Thymus (tissue), 11 donors: Measurements from ENCODE around the gene NCCRP1. TPM values are rescaled to one million over a fixed set of nuclear protein-coding genes. Genes with fewer than 3 reads are reported as not detected.

Experiments
- DNase-seq, 9 donors: peaks; one replicate each; pipeline ENCODE4 v3.0.0-alpha.2; 2013; ENCODE audit warnings: low spot score in 9 of 9, low read depth in 6 of 9, missing footprints in 1 of 9
- H3K27ac ChIP-seq, 2 donors: one replicate each; pipeline ENCODE4 v1.5.1; 2013; ENCODE audit warnings: control low read depth in 1 of 2, low read depth in 1 of 2, low read length in 1 of 2, mild to moderate bottlenecking in 1 of 2, moderate library complexity in 1 of 2
- H3K27me3 ChIP-seq, 2 donors: one replicate each; pipeline ENCODE4 v1.5.1; 2013; ENCODE audit warnings: low read length in 1 of 2; ENCODE audit not compliant: control insufficient read depth in 2 of 2, insufficient read depth in 1 of 2
- H3K36me3 ChIP-seq, 2 donors: one replicate each; pipeline ENCODE4 v1.5.1; 2013; ENCODE audit warnings: low read length in 1 of 2, mild to moderate bottlenecking in 1 of 2, moderate library complexity in 1 of 2; ENCODE audit not compliant: control insufficient read depth in 2 of 2, insufficient read depth in 2 of 2
- H3K4me1 ChIP-seq, 2 donors: one replicate each; pipeline ENCODE4 v1.5.1; 2013; ENCODE audit warnings: low read length in 2 of 2; ENCODE audit not compliant: control insufficient read depth in 2 of 2, insufficient read depth in 2 of 2
- H3K4me3 ChIP-seq, 2 donors: one replicate each; pipeline ENCODE4 v1.5.1; 2013; ENCODE audit warnings: low read length in 2 of 2, control low read depth in 1 of 2, mild to moderate bottlenecking in 1 of 2
- H3K9me3 ChIP-seq, 2 donors: one replicate each; pipeline ENCODE4 v1.5.1; 2013; ENCODE audit warnings: low read length in 1 of 2, mild to moderate bottlenecking in 1 of 2; ENCODE audit not compliant: control insufficient read depth in 2 of 2, insufficient read depth in 1 of 2
- WGBS: extraction: QIAGEN DNeasy Blood & Tissue Kit; methylation state at CpG from one replicate; pipeline ENCODE4 v1.1.7; 2013; 5-methylcytosine and 5-hydroxymethylcytosine counted together
- polyA plus RNA-seq: library from polyadenylated mRNA; stranded (reverse); fragments of 200-250 nt; gene quantifications from one replicate; pipeline ENCODE4 v1.2.3, GENCODE V29; 2013
- total RNA-seq: library from RNA; stranded (reverse); fragments of 120-200 nt; gene quantifications from one replicate; pipeline ENCODE4 v1.2.4, GENCODE V29; 2013
- donor health status: healthy.

Gene NCCRP1
- total and polyA plus RNA-seq, 2 donors = 2.1 to 13.2 TPM

DNA sequence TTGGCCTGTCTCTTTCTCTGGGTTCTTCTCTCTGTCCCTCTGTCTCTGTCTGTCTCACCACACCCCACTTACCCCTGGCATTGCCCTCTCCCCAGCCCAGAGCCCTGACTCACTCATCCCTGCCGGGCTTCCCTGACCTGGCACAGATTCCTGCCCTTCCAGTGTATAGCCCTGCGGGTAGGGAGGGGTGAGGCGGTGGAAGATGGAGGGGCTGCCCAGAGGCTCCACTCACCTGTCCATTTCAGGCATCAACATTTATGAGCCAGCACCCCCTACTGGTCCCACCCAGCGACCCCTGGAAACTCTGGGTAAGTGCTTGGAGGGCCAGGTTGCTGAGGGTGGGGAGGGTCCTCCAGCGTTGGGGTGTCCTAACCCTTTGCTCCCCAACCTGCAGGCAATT lies 1.0 kb downstream of the NCCRP1 start:
- Histone ChIP-seq H3K27me3 (peaks cover 29 to 89% of the 10 kb centered on the region in 2 donors), H3K4me3 (no peak overlapping the region)
- 67% methylated on average over 5 of the region's 5 CpGs for WGBS

DNA sequence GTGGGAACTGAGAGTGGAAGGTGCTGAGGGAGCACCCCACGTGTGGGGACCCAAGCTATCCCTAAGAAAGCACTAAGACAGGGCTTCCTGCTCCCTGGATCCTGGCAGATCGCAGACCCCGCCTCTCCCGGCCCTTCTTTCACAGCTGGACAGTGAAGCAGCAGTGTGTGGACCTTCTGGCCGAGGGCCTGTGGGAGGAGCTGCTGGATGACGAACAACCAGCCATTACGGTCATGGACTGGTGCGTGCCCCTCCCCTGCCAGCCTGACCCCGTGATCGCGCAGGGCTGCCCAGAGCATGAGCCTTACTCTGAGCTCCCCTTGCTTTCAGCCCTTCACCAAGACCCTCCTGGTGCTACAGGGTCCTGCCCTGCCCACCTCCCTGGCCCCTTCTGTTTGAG lies 2.3 kb downstream of the NCCRP1 start:
- WGBS = 67% methylated on average over 11 of the region's 11 CpGs
- no peak overlapping the region for H3K4me3 ChIP-seq
- DNase-seq = no peak

More for the DNA sequence above, 1.0 kb downstream of the NCCRP1 start:
- no peak overlapping the region for H3K27ac ChIP-seq
- H3K36me3 ChIP-seq = no peaks in the 10 kb centered on the region
- no peak for DNase-seq
- H3K9me3 ChIP-seq = no peaks in the 10 kb centered on the region
- H3K4me1 ChIP-seq = peaks cover 0 to 5% of the 10 kb centered on the region in 2 donors

GRCh38 chr19:39200066-39200802 lies 3.5 kb downstream of the NCCRP1 start:
- Histone ChIP-seq H3K36me3 (no peaks in the 10 kb centered on the region), H3K4me1 (peaks cover 0 to 5% of the 10 kb centered on the region in 2 donors), H3K9me3 (no peaks in the 10 kb centered on the region), H3K27ac (no peak overlapping the region), H3K27me3 (peaks cover 48 to 97% of the 10 kb centered on the region in 2 donors), H3K4me3 (no peak overlapping the region)
- WGBS = 90% methylated on average over 32 of the region's 32 CpGs
- DNase-seq = no peak

More for the DNA sequence above, 2.3 kb downstream of the NCCRP1 start:
- H3K4me1 ChIP-seq = peaks cover 0 to 5% of the 10 kb centered on the region in 2 donors
- H3K36me3 ChIP-seq = no peaks in the 10 kb centered on the region
- H3K27me3 ChIP-seq = peaks cover 40 to 94% of the 10 kb centered on the region in 2 donors
- H3K9me3 ChIP-seq = no peaks in the 10 kb centered on the region
- H3K27ac ChIP-seq = no peak overlapping the region

DNA sequence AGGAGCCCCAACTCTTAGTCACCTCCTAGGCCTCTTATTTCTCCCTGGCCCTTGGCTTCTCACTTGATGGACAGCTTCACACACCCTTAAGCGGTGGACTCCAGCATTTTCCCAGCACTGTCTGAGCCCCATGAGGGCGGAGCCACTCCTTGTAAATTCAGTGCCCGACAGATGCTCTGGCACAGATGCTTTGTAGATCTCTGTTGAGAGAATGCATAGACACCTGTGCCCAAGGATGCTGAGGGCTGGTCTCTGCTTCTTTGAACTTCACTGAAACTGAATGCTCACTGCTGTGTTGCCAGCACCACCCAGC lies 4.0 kb downstream of the NCCRP1 start:
- H3K4me1 ChIP-seq = peaks cover 0 to 5% of the 10 kb centered on the region in 2 donors
- DNase-seq = no peak
- WGBS = 88% methylated on average over 3 of the region's 3 CpGs
- H3K4me3 ChIP-seq = no peak overlapping the region
- H3K9me3 ChIP-seq = no peaks in the 10 kb centered on the region
- no peak overlapping the region for H3K27ac ChIP-seq
- peaks cover 48 to 97% of the 10 kb centered on the region in 2 donors for H3K27me3 ChIP-seq
- H3K36me3 ChIP-seq = no peaks in the 10 kb centered on the region

GRCh38 chr19:39202998-39203355 lies 6.2 kb downstream of the NCCRP1 start:
- Histone ChIP-seq H3K27ac (no peak overlapping the region), H3K9me3 (no peaks in the 10 kb centered on the region), H3K36me3 (no peaks in the 10 kb centered on the region), H3K27me3 (peaks cover 33 to 84% of the 10 kb centered on the region in 2 donors), H3K4me1 (no peaks in the 10 kb centered on the region), H3K4me3 (no peak overlapping the region)
- no peak for DNase-seq
- WGBS = 96% methylated on average over 1 of the region's 1 CpG

GRCh38 chr19:39203372-39204341 lies 6.9 kb downstream of the NCCRP1 start, which contains the start of gene SYCN:
Gene SYCN, minus strand, starts transcription at chr19:39204263. Its CDS starts 9 bp downstream, at chr19:39204254.
- WGBS = 26% methylated on average over 57 of the region's 57 CpGs
- H3K27me3 ChIP-seq = peaks cover 30 to 80% of the 10 kb centered on the region in 2 donors
- no peaks in the 10 kb centered on the region for H3K36me3 ChIP-seq
- no peak for DNase-seq
- H3K27ac ChIP-seq = no peak within 1 kb of the TSS
- no peaks in the 10 kb centered on the region for H3K4me1 ChIP-seq
- no peak within 1 kb of the TSS for H3K4me3 ChIP-seq
- no peaks in the 10 kb centered on the region for H3K9me3 ChIP-seq

GRCh38 chr19:39205449-39205764 lies 8.6 kb downstream of the NCCRP1 start:
- H3K27ac ChIP-seq = no peak overlapping the region
- no peak for DNase-seq
- H3K4me1 ChIP-seq = no peaks in the 10 kb centered on the region
- H3K4me3 ChIP-seq = no peak overlapping the region
- 86% methylated on average over 3 of the region's 3 CpGs for WGBS
- peaks cover 23 to 63% of the 10 kb centered on the region in 2 donors for H3K27me3 ChIP-seq
- H3K36me3 ChIP-seq = no peaks in the 10 kb centered on the region
- no peaks in the 10 kb centered on the region for H3K9me3 ChIP-seq

- Histone ChIP-seq H3K9me3 (no peaks in the 10 kb centered on the region), H3K27me3 (peaks cover 23 to 57% of the 10 kb centered on the region in 2 donors), H3K4me3 (no peak overlapping the region), H3K27ac (no peak overlapping the region), H3K36me3 (no peaks in the 10 kb centered on the region), H3K4me1 (no peaks in the 10 kb centered on the region)
- WGBS = 91% methylated on average over 6 of the region's 6 CpGs
- DNase-seq = no peak
Observed at GRCh38 chr19:39206122-39206521, 9.4 kb downstream of the NCCRP1 start.

DNA sequence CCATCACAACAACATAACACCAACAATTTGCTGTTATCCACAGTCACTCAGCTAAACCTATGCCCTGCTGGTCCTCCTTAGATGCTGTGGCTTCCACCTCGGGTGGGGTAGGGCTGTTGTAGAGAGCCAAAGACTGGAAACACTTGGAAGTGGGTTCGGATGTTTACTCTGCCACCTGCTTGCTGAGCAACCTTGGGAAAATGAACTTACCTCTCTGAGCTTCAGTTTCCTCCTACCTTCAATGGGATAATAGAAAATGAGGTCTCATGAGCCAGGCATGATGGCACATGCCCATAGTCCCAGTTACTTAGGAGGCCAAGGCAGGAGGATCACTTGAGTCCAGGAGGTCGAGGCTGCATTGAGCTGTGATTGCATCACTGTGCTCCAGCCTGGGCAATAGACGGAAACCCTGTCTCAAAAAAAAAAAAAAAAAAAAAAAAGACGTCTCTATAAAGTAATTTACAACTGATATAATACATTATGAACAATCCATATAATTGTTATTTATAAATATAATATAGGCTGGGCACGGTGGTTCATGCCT lies 10.6 kb downstream of the NCCRP1 start:
- Histone ChIP-seq H3K27ac (no peak overlapping the region), H3K4me1 (no peaks in the 10 kb centered on the region), H3K27me3 (peaks cover 23 to 51% of the 10 kb centered on the region in 2 donors), H3K9me3 (no peaks in the 10 kb centered on the region), H3K36me3 (no peaks in the 10 kb centered on the region), H3K4me3 (no peak overlapping the region)
- WGBS = 87% methylated on average over 6 of the region's 6 CpGs
- DNase-seq = no peak
